HCT116 (cell line): ENCODE data around the gene DONSON. TPM values are rescaled to one million over a fixed set of nuclear protein-coding genes. Genes with fewer than 3 reads are reported as not detected.

ENCODE experiments used
- ATAC-seq: fragments of 200-7000 bp; cut with Tn5 transposase; 2 replicates; pipeline ENCODE4 v1.9.1; 2020; ENCODE audit warnings: mild to moderate bottlenecking, moderate library complexity
- BruUV-seq: library from RNA; stranded (reverse); fragments of 400-500 nt; replicated peaks from 2 replicates; lab custom pipeline; 2021; lab: Mats Ljungman, UMichigan
- CTCF ChIA-PET: fragments of 300-600 bp; sonication (Branson Sonifier 250); formaldehyde crosslinking; loops from one replicate; lab custom pipeline; 2021; ENCODE audit warnings: antibody characterized with exemption; lab: Charles Lee
- POLR2A ChIA-PET: fragments of 300-600, 350-600 bp; sonication (Branson Sonifier 250); formaldehyde crosslinking; loops from one replicate; lab custom pipeline; 2021; ENCODE audit warnings: antibody characterized with exemption; lab: Charles Lee
- RAD21 ChIA-PET, 2 experiments: fragments of 300-600 bp; sonication (Branson Sonifier 250); formaldehyde crosslinking; loops; one replicate each; lab custom pipeline; 2023; ENCODE audit warnings: low total read pairs in 2 of 2; ENCODE audit not compliant: uncharacterized antibody in 2 of 2, unreplicated experiment in 2 of 2, low non-redundant PET in 1 of 2; lab: Charles Lee
- DNase-seq: peaks from one replicate; pipeline ENCODE4 v3.0.0-alpha.2; 2010; ENCODE audit warnings: low read depth, low spot score
- H2AFZ ChIP-seq: fragments of 200-600 bp; shearing (Covaris generic), sonication (generic); 2 replicates; pipeline ENCODE4 v1.6.1; 2017; ENCODE audit warnings: low read depth, mixed run types, mixed read lengths, antibody characterized with exemption, low read length; ENCODE audit not compliant: poor library complexity, severe bottlenecking
- H3K27ac ChIP-seq: 2 replicates; pipeline ENCODE4 v1.5.1; 2012; ENCODE audit warnings: low read depth, low read length
- H3K27me3 ChIP-seq: fragments of 200-600 bp; sonication (generic); 2 replicates; pipeline ENCODE4 v1.6.1; 2016; ENCODE audit warnings: mixed run types, low read length, mixed read lengths; ENCODE audit not compliant: insufficient read depth
- H3K36me3 ChIP-seq, 2 experiments: fragments of 200-500 bp in 1 of 2; fragments of 200-600 bp in 1 of 2; sonication (Bioruptor generic) in 1 of 2; sonication (generic) in 1 of 2; 2 replicates each; pipeline versions ENCODE4 v1.5.1 to v1.6.1; 2014 to 2016; ENCODE audit warnings: low read length in 2 of 2, inconsistent platforms in 1 of 2, mixed read lengths in 1 of 2, mixed run types in 1 of 2; ENCODE audit not compliant: insufficient read depth in 2 of 2, control insufficient read depth in 1 of 2
- H3K4me1 ChIP-seq, 2 experiments: fragments of 200-600 bp in 1 of 2; sonication (generic) in 1 of 2; 2 replicates each; pipeline versions ENCODE4 v1.5.1 to v1.6.1; 2012 to 2017; ENCODE audit warnings: low read length in 2 of 2, inconsistent platforms in 1 of 2, mild to moderate bottlenecking in 1 of 2, mixed read lengths in 1 of 2, mixed run types in 1 of 2, moderate library complexity in 1 of 2; ENCODE audit not compliant: insufficient read depth in 2 of 2, control insufficient read depth in 1 of 2
- H3K4me2 ChIP-seq: fragments of 200-600 bp; sonication (generic); 2 replicates; pipeline ENCODE4 v1.6.1; 2017; ENCODE audit warnings: mixed run types, low read length, mixed read lengths
- H3K4me3 ChIP-seq, 2 experiments: fragments of 200-600 bp in 1 of 2; sonication (generic) in 1 of 2; replicated peaks in 1 of 2; 2 replicates each; pipeline ENCODE4 v1.5.1; 2011 to 2016; ENCODE audit warnings: low read length in 2 of 2, control low read depth in 1 of 2, low read depth in 1 of 2, mild to moderate bottlenecking in 1 of 2, mixed read lengths in 1 of 2, mixed run types in 1 of 2
- H3K79me2 ChIP-seq: fragments of 200-600 bp; sonication (generic); 2 replicates; pipeline ENCODE4 v1.6.1; 2017; ENCODE audit warnings: mild to moderate bottlenecking, mixed run types, low read length, moderate library complexity, mixed read lengths; ENCODE audit not compliant: insufficient read depth
- H3K9ac ChIP-seq: fragments of 200-600 bp; sonication (generic); 2 replicates; pipeline ENCODE4 v1.6.1; 2016; ENCODE audit warnings: low read length, mixed read lengths
- H3K9me2 ChIP-seq: fragments of 200-600 bp; sonication (generic), shearing (Covaris generic); 2 replicates; pipeline ENCODE4 v1.6.1; 2017; ENCODE audit warnings: mixed run types, mild to moderate bottlenecking, moderate library complexity; ENCODE audit not compliant: insufficient read depth
- H3K9me3 ChIP-seq, 2 experiments: fragments of 200-500 bp in 1 of 2; fragments of 200-600 bp in 1 of 2; sonication (Bioruptor generic) in 1 of 2; sonication (generic) in 1 of 2; 2 replicates each; pipeline ENCODE4 v1.6.1; 2014 to 2017; ENCODE audit warnings: low read length in 2 of 2, mixed read lengths in 2 of 2, inconsistent platforms in 1 of 2, low read depth in 1 of 2, mild to moderate bottlenecking in 1 of 2, mixed run types in 1 of 2, moderate library complexity in 1 of 2; ENCODE audit not compliant: control insufficient read depth in 1 of 2, insufficient read depth in 1 of 2
- H4K20me1 ChIP-seq: fragments of 200-600 bp; sonication (generic), shearing (Covaris generic); 2 replicates; pipeline ENCODE4 v1.6.1; 2017; ENCODE audit warnings: mixed run types, mild to moderate bottlenecking, moderate library complexity; ENCODE audit not compliant: insufficient read depth
- CBX3 ChIP-seq: IDR thresholded peaks from 2 replicates; pipeline ENCODE4 v1.6.1; 2012; ENCODE audit warnings: low read depth
- CTCF ChIP-seq, 3 experiments: fragments of 200-600 bp in 1 of 3; sonication (generic) in 1 of 3; IDR thresholded peaks in 2 of 3; conservative IDR thresholded peaks in 1 of 3; 2 replicates each; pipeline ENCODE4 v1.5.1; 2012 to 2017; ENCODE audit warnings: low read depth in 2 of 3, low read length in 2 of 3, antibody characterized with exemption in 1 of 3, borderline replicate concordance in 1 of 3, control low read depth in 1 of 3, mild to moderate bottlenecking in 1 of 3, mixed read lengths in 1 of 3, mixed run types in 1 of 3, moderate library complexity in 1 of 3; ENCODE audit not compliant: insufficient read depth in 1 of 3
- EGR1 ChIP-seq: IDR thresholded peaks from 2 replicates; pipeline ENCODE4 v1.6.1; 2012; ENCODE audit warnings: low read depth
- ELF1 ChIP-seq: IDR thresholded peaks from 2 replicates; pipeline ENCODE4 v1.6.1; 2012; ENCODE audit warnings: low read depth, borderline replicate concordance
- EZH2 ChIP-seq: fragments of 200-600 bp; sonication (generic); IDR thresholded peaks from 2 replicates; pipeline ENCODE4 v1.6.1; 2017; ENCODE audit warnings: antibody characterized with exemption, mixed run types
- EZH2phosphoT487 ChIP-seq: fragments of 200-600 bp; IDR thresholded peaks from 2 replicates; pipeline ENCODE4 v1.6.1; 2018; ENCODE audit warnings: antibody characterized with exemption, borderline replicate concordance
- FOSL1 ChIP-seq: IDR thresholded peaks from 2 replicates; pipeline ENCODE4 v1.6.1; 2012; ENCODE audit warnings: low read depth
- JUND ChIP-seq: IDR thresholded peaks from 2 replicates; pipeline ENCODE4 v1.6.1; 2012
- MAX ChIP-seq: IDR thresholded peaks from 2 replicates; pipeline ENCODE4 v1.6.1; 2012
- POLR2A ChIP-seq: IDR thresholded peaks from 2 replicates; pipeline ENCODE4 v1.7.0; 2011; ENCODE audit warnings: borderline replicate concordance; ENCODE audit not compliant: insufficient read depth, insufficient read length; ENCODE audit errors: extremely low read depth
- POLR2AphosphoS5 ChIP-seq: IDR thresholded peaks from 2 replicates; pipeline ENCODE4 v1.6.1; 2011; ENCODE audit warnings: mild to moderate bottlenecking, low read depth, low read length, moderate library complexity
- RAD21 ChIP-seq: IDR thresholded peaks from 2 replicates; pipeline ENCODE4 v1.6.1; 2012; ENCODE audit warnings: low read depth, mild to moderate bottlenecking
- REST ChIP-seq: IDR thresholded peaks from 2 replicates; pipeline ENCODE4 v1.6.1; 2012; ENCODE audit warnings: low read depth
- SIN3A ChIP-seq: IDR thresholded peaks from 2 replicates; pipeline ENCODE4 v1.6.1; 2012; ENCODE audit warnings: low read depth
- SP1 ChIP-seq: IDR thresholded peaks from 2 replicates; pipeline ENCODE4 v1.6.1; 2012; ENCODE audit warnings: low read depth
- SRF ChIP-seq: IDR thresholded peaks from 2 replicates; pipeline ENCODE4 v1.6.1; 2012; ENCODE audit warnings: low read depth
- TCF7L2 ChIP-seq: IDR thresholded peaks from 2 replicates; pipeline ENCODE4 v1.7.0; 2011; ENCODE audit warnings: borderline replicate concordance, inconsistent platforms; ENCODE audit not compliant: insufficient read depth, insufficient read length; ENCODE audit errors: extremely low read depth
- ZBTB33 ChIP-seq: IDR thresholded peaks from 2 replicates; pipeline ENCODE4 v1.6.1; 2011; ENCODE audit warnings: mild to moderate bottlenecking, low read length, moderate library complexity; ENCODE audit not compliant: insufficient replicate concordance; ENCODE audit errors: extremely low read depth
- ZNF274 ChIP-seq: fragments of 200-500 bp; sonication (Bioruptor generic); IDR thresholded peaks from 2 replicates; pipeline ENCODE4 v1.6.1; 2014; ENCODE audit warnings: mild to moderate bottlenecking, low read depth, low read length, inconsistent platforms
- intact Hi-C: fragments of 100-400 bp; cut with micrococcal nuclease; formaldehyde crosslinking; loops from 2 replicates; pipeline ENCODE4 v1.10.0; 2022
- total RNA-seq: library from RNA; stranded (reverse); gene quantifications from one replicate; pipeline ENCODE4 v1.2.1, GENCODE V29; 2021; ENCODE audit not compliant: unreplicated experiment

The DONSON gene
- total RNA-seq, 1 experiment from 2014 or later, result 31.7 TPM

GRCh38 chr21:33531007-33531406 lies 57.5 kb downstream of the DONSON start:
- no peaks in the 10 kb centered on the region for H3K27me3 ChIP-seq
- no peaks in the 10 kb centered on the region for H3K4me1 ChIP-seq
- no peak overlapping the region for H3K9ac ChIP-seq
- peaks cover 81 to 95% of the 10 kb centered on the region in 2 experiments for H3K36me3 ChIP-seq
- H3K4me3 ChIP-seq, result no peak overlapping the region
- H3K9me2 ChIP-seq, result no peaks in the 10 kb centered on the region
- peaks cover 8% of the 10 kb centered on the region; the same call in 1 of the 2 replicates for H4K20me1 ChIP-seq
- no peak overlapping the region for H3K27ac ChIP-seq
- peaks cover 50% of the 10 kb centered on the region for H3K79me2 ChIP-seq
- no peak overlapping the region for H2AFZ ChIP-seq
- CTCF ChIA-PET, result no interaction called here
- no peak for ATAC-seq
- H3K9me3 ChIP-seq, result no peaks in the 10 kb centered on the region
- no peak for TF ChIP-seq ELF1
- no peak for TF ChIP-seq MAX
- no peak for TF ChIP-seq SRF
- no peak for TF ChIP-seq POLR2AphosphoS5
- TF ChIP-seq CTCF (IDR thresholded peaks at IDR 0.05 in 2 of 3, conservative IDR thresholded peaks at IDR 0.05 in 1 of 3; ENCODE audit: borderline replicate concordance in 1 of 3, insufficient read depth in 1 of 3, low read depth in 2 of 3, low read length in 2 of 3), result no peak
- no peak for TF ChIP-seq ZBTB33
- no peak for TF ChIP-seq SIN3A
- TF ChIP-seq EZH2, result no peak
- TF ChIP-seq EGR1, result no peak
- TF ChIP-seq ZNF274, result no peak
- no peak for TF ChIP-seq EZH2phosphoT487
- TF ChIP-seq FOSL1, result no peak
- no peak for TF ChIP-seq TCF7L2
- no peak for TF ChIP-seq POLR2A
- TF ChIP-seq CBX3, result no peak
- no peak for TF ChIP-seq SP1
- no peak for TF ChIP-seq RAD21
- no peak for TF ChIP-seq JUND
- no peak for TF ChIP-seq REST
- TF ChIP-seq, all 23 proteins: peak for 0
- POLR2A ChIA-PET, result no interaction called here
- intact Hi-C loops, result no loop called here
- no peak for DNase-seq
- no TSS peak for BruUV-seq
- RAD21 ChIA-PET, result no interaction called here
- no peak overlapping the region for H3K4me2 ChIP-seq
